K562 (cell line): ENCODE results near the gene SMIM41. TPM values are rescaled to one million over a fixed set of nuclear protein-coding genes. Genes with fewer than 3 reads are reported as not detected.

Experiments
- ATAC-seq: fragments of 200-7000 bp; cut with Tn5 transposase; 3 replicates; pipeline ENCODE4 v1.9.1; 2020; ENCODE audit warnings: moderate library complexity
- BruUV-seq: library from RNA; stranded (reverse); fragments of 400-500 nt; replicated peaks from 2 replicates; lab custom pipeline; 2021; lab: Mats Ljungman, UMichigan
- CTCF ChIA-PET: fragments of 300-600 bp; formaldehyde crosslinking; extraction: SDS; loops from one replicate; lab custom pipeline; 2021; ENCODE audit warnings: low intra/inter-chr PET ratio; lab: Yijun Ruan, JAX
- POLR2A ChIA-PET: fragments of 300-600, 350-650 bp; sonication (Branson Sonifier 250); formaldehyde crosslinking; extraction: SDS; loops from one replicate; lab custom pipeline; 2021; ENCODE audit warnings: antibody characterized with exemption, inconsistent platforms; lab: Yijun Ruan, JAX
- DNase-seq, 4 experiments: peaks; one replicate each; pipeline versions ENCODE4 v3.0.0 to v3.0.0-alpha.2; 2011 to 2018; ENCODE audit warnings: low spot score in 3 of 4, mixed read lengths in 3 of 4; ENCODE audit errors: extremely low read depth in 1 of 4
- FAIRE-seq: peaks from 2 replicates; lab custom pipeline; 2011; peaks lifted over from hg19 to GRCh38; lab: Jason Lieb, UNC
- H2AFZ ChIP-seq: 2 replicates; pipeline ENCODE4 v1.6.0; 2011; ENCODE audit warnings: low read depth, low read length, control low read depth, inconsistent platforms
- H3K27ac ChIP-seq: fragments of 200-600 bp; 3 replicates; pipeline ENCODE4 v1.8.0; 2011; ENCODE audit warnings: low read depth, mild to moderate bottlenecking, control low read depth, inconsistent platforms, low read length, moderate library complexity, mixed read lengths; ENCODE audit errors: extremely low read depth
- H3K27me3 ChIP-seq, 2 experiments: fragments of 300-600 bp in 1 of 2; 2 replicates in 1 of 2; 3 replicates in 1 of 2; pipeline versions ENCODE4 v1.6.0 to v1.8.0; 2011; ENCODE audit warnings: inconsistent platforms in 2 of 2, low read length in 2 of 2, mild to moderate bottlenecking in 1 of 2, mixed read lengths in 1 of 2, moderate library complexity in 1 of 2; ENCODE audit not compliant: control insufficient read depth in 2 of 2, insufficient read depth in 2 of 2
- H3K36me3 ChIP-seq: fragments of 300-600 bp; 3 replicates; pipeline ENCODE4 v1.8.0; 2011; ENCODE audit warnings: mild to moderate bottlenecking, low read length, inconsistent platforms; ENCODE audit not compliant: control insufficient read depth, insufficient read depth
- H3K4me1 ChIP-seq, 2 experiments: fragments of 200-600 bp in 1 of 2; replicated peaks in 1 of 2; 2 replicates in 1 of 2; 3 replicates in 1 of 2; pipeline versions ENCODE4 v1.5.1 to v1.8.0; 2011; ENCODE audit warnings: inconsistent platforms in 2 of 2, low read length in 2 of 2, mild to moderate bottlenecking in 1 of 2, mixed read lengths in 1 of 2, moderate library complexity in 1 of 2; ENCODE audit not compliant: control insufficient read depth in 2 of 2, insufficient read depth in 2 of 2
- H3K4me2 ChIP-seq: 2 replicates; pipeline ENCODE4 v1.6.1; 2011; ENCODE audit warnings: low read length, control low read depth, inconsistent platforms, mixed read lengths; ENCODE audit not compliant: insufficient read depth
- H3K4me3 ChIP-seq: fragments of 200-600 bp; sonication (generic), shearing (Covaris generic); 2 replicates; pipeline ENCODE4 v1.5.1; 2016; ENCODE audit warnings: control low read depth, inconsistent platforms
- H3K79me2 ChIP-seq: fragments of 200-600 bp; 3 replicates; pipeline ENCODE4 v1.8.0; 2011; ENCODE audit warnings: low read length, inconsistent platforms; ENCODE audit not compliant: control insufficient read depth, insufficient read depth
- H3K9ac ChIP-seq, 2 experiments: 2 replicates each; pipeline versions ENCODE4 v1.6.0 to v1.6.1; 2011; ENCODE audit warnings: low read depth in 2 of 2, low read length in 2 of 2, control low read depth in 1 of 2, inconsistent platforms in 1 of 2, mild to moderate bottlenecking in 1 of 2, mixed read lengths in 1 of 2; ENCODE audit not compliant: insufficient read depth in 1 of 2
- H3K9me1 ChIP-seq: one replicate; pipeline ENCODE4 v1.6.0; 2011; ENCODE audit warnings: inconsistent platforms, mild to moderate bottlenecking, low read length, moderate library complexity; ENCODE audit not compliant: control insufficient read depth, insufficient read depth
- H3K9me3 ChIP-seq: replicated peaks from 2 replicates; pipeline ENCODE4 v1.5.1; 2011; ENCODE audit warnings: low read depth, low read length, inconsistent platforms; ENCODE audit not compliant: control insufficient read depth, insufficient read depth
- H4K20me1 ChIP-seq: replicated peaks from 2 replicates; pipeline ENCODE4 v1.6.1; 2011; ENCODE audit warnings: low read length, inconsistent platforms, mixed read lengths; ENCODE audit not compliant: control insufficient read depth, insufficient read depth
- NFRKB ChIP-seq: fragments of 450-650 bp; IDR thresholded peaks from 2 replicates; pipeline ENCODE4 v1.6.1; 2016; ENCODE audit warnings: low read depth
- NR1H2 ChIP-seq: sonication (generic); formaldehyde crosslinking; IDR thresholded peaks from 2 replicates; pipeline ENCODE4 v1.4.0; 2020; ENCODE audit warnings: mild to moderate bottlenecking, missing genetic modification reagents
- POLR2AphosphoS2 ChIP-seq: IDR thresholded peaks from 2 replicates; pipeline ENCODE4 v1.6.1; 2012; ENCODE audit warnings: low read length, improper control_type of control experiment
- RAD51 ChIP-seq: fragments of 450-650 bp; IDR thresholded peaks from 2 replicates; pipeline ENCODE4 v1.7.1; 2016; ENCODE audit warnings: low read depth, mild to moderate bottlenecking, borderline replicate concordance
- SMAD1 ChIP-seq: fragments of 150-350 bp; IDR thresholded peaks from 2 replicates; pipeline ENCODE4 v1.6.1; 2014; ENCODE audit warnings: low read length, low read depth; ENCODE audit not compliant: partially characterized antibody
- TOE1 ChIP-seq, 2 experiments: fragments of 450-650 bp in 1 of 2; sonication (generic) in 1 of 2; formaldehyde crosslinking in 1 of 2; IDR thresholded peaks; 2 replicates each; pipeline versions ENCODE4 v1.7.1 to v1.8.0; 2016 to 2022; ENCODE audit warnings: borderline replicate concordance in 2 of 2, mild to moderate bottlenecking in 2 of 2, antibody characterized with exemption in 1 of 2, inconsistent platforms in 1 of 2, low read depth in 1 of 2, missing genetic modification reagents in 1 of 2, moderate library complexity in 1 of 2
- U2AF2 ChIP-seq: fragments of 200-400 bp; formaldehyde crosslinking; optimal IDR thresholded peaks from 2 replicates; pipeline ENCODE3; 2017; ENCODE audit warnings: low read depth, mild to moderate bottlenecking, low read length
- WGBS: fragments of 100-300 bp; shearing (Covaris generic); methylation state at CpG from one replicate; pipeline ENCODE4 v1.1.6; 2016; ENCODE audit warnings: low coverage, mixed read lengths; ENCODE audit not compliant: insufficient coverage; ENCODE audit errors: missing lambda C conversion rate; 5-methylcytosine and 5-hydroxymethylcytosine counted together
- in situ Hi-C: fragments of 300-500 bp; cut with MboI; formaldehyde crosslinking; loops from 4 replicates; pipeline ENCODE4 v1.15.0; 2018; ENCODE audit warnings: inconsistent platforms, mixed read lengths
- intact Hi-C: fragments of 100-400 bp; cut with micrococcal nuclease; formaldehyde crosslinking; loops from 2 replicates; pipeline ENCODE4 v1.14.2; 2022
- polyA plus RNA-seq, 8 experiments: library from polyadenylated mRNA; depleted of rRNA in 4 of 8; stranded (reverse) in 5 of 8; unstranded in 3 of 8; fragments of >200 nt; fragmentation: Nextera tagmentation in 2 of 8; fragmentation: Illumina TruSeq in 1 of 8; extraction: Ambion mirVana in 2 of 8; extraction: Trizol in 1 of 8; gene quantifications; 2 replicates each; pipeline versions ENCODE4 v1.2.1 to v1.2.3, GENCODE V29; 2011 to 2014; ENCODE audit warnings: inconsistent platforms in 1 of 8, missing spikeins in 1 of 8
- total RNA-seq, 7 experiments: library from RNA; depleted of rRNA in 6 of 7; stranded (reverse); fragments of >200 nt in 6 of 7; fragmentation: Illumina TruSeq in 2 of 7; extraction: Trizol in 2 of 7; gene quantifications; 2 replicates each; pipeline versions ENCODE4 v1.2.1 to v1.2.3, GENCODE V29; 2011 to 2021; ENCODE audit warnings: low replicate concordance in 1 of 7
- TF ChIP-seq, protein P1 (sequence below): fragments of 250-450 bp; sonication (Bioruptor Pico); IDR thresholded peaks from 2 replicates; pipeline ENCODE4 v1.4.0; 2020; ENCODE audit warnings: mild to moderate bottlenecking, moderate library complexity, borderline replicate concordance
- TF ChIP-seq, protein P2 (sequence below): fragments of 450-650 bp; formaldehyde crosslinking; IDR thresholded peaks from 2 replicates; pipeline ENCODE4 v1.4.0; 2020; ENCODE audit warnings: mild to moderate bottlenecking, mixed read lengths

SMIM41 gene
- total and polyA plus RNA-seq, 9 of the 15 experiments (the other 6 are each of a cell fraction or from before 2014, with no cell fraction given) = not detected

GRCh38 chr12:52122904-52123303 is 43.4 kb downstream of the SMIM41 start:
- Histone ChIP-seq H3K9me1 (peaks cover 2% of the 10 kb centered on the region), H3K4me2 (no peak overlapping the region), H3K36me3 (no peaks in the 10 kb centered on the region), H4K20me1 (no peaks in the 10 kb centered on the region; the same call in 1 of the 2 replicates), H3K4me1 (peaks cover 14% of the 10 kb centered on the region in 2 experiments; a peak in 3 of 5 replicates), H3K79me2 (no peaks in the 10 kb centered on the region), H3K27ac (no peak overlapping the region), H3K4me3 (no peak overlapping the region), H3K9ac (no peak overlapping the region), H3K9me3 (no peaks in the 10 kb centered on the region), H3K27me3 (peaks cover 22 to 65% of the 10 kb centered on the region in 2 experiments), H2AFZ (no peak overlapping the region)
- ChIA-PET CTCF (interaction anchor here (1.4 to 3.2 kb wide), 2 partner anchors 97 to 130 kb away, joined by 3 to 32 read pairs; no protein-coding TSS in a partner anchor), POLR2A (interaction anchor here (0.5 to 0.6 kb wide), 2 partner anchors 23 to 76 kb away, joined by 5 read pairs; no protein-coding TSS in a partner anchor)
- FAIRE-seq (no peak), DNase-seq (peak in 1 of 4 experiments; percentile 4), ATAC-seq (no peak)
- BruUV-seq = no TSS peak
- in situ Hi-C loops = loop anchor here (5.0 kb wide), 1 partner anchor 96 kb away; no protein-coding TSS in a partner anchor
- 11% methylated on average over 7 of the region's 7 CpGs for WGBS
- intact Hi-C loops = loop anchor here (5.0 kb wide), 1 partner anchor 41 kb away; no protein-coding TSS in a partner anchor
- no peak for TF ChIP-seq U2AF2
- TF ChIP-seq POLR2AphosphoS2 = no peak
- TF ChIP-seq, protein P1, sequence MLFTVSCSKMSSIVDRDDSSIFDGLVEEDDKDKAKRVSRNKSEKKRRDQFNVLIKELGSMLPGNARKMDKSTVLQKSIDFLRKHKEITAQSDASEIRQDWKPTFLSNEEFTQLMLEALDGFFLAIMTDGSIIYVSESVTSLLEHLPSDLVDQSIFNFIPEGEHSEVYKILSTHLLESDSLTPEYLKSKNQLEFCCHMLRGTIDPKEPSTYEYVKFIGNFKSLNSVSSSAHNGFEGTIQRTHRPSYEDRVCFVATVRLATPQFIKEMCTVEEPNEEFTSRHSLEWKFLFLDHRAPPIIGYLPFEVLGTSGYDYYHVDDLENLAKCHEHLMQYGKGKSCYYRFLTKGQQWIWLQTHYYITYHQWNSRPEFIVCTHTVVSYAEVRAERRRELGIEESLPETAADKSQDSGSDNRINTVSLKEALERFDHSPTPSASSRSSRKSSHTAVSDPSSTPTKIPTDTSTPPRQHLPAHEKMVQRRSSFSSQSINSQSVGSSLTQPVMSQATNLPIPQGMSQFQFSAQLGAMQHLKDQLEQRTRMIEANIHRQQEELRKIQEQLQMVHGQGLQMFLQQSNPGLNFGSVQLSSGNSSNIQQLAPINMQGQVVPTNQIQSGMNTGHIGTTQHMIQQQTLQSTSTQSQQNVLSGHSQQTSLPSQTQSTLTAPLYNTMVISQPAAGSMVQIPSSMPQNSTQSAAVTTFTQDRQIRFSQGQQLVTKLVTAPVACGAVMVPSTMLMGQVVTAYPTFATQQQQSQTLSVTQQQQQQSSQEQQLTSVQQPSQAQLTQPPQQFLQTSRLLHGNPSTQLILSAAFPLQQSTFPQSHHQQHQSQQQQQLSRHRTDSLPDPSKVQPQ (CRISPR knock-in tag) = no peak
- no peak for TF ChIP-seq RAD51
- TF ChIP-seq, protein P2, sequence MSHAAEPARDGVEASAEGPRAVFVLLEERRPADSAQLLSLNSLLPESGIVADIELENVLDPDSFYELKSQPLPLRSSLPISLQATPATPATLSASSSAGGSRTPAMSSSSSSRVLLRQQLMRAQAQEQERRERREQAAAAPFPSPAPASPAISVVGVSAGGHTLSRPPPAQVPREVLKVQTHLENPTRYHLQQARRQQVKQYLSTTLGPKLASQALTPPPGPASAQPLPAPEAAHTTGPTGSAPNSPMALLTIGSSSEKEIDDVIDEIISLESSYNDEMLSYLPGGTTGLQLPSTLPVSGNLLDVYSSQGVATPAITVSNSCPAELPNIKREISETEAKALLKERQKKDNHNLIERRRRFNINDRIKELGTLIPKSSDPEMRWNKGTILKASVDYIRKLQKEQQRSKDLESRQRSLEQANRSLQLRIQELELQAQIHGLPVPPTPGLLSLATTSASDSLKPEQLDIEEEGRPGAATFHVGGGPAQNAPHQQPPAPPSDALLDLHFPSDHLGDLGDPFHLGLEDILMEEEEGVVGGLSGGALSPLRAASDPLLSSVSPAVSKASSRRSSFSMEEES = no peak
- TF ChIP-seq SMAD1 = no peak
- TF ChIP-seq TOE1 (IDR thresholded peaks at IDR 0.05; ENCODE audit: borderline replicate concordance) = no peak
- no peak for TF ChIP-seq TOE1 (CRISPR knock-in tag; IDR thresholded peaks at IDR 0.05; ENCODE audit: borderline replicate concordance, low read depth)
- TF ChIP-seq NFRKB = no peak
- no peak for TF ChIP-seq NR1H2 (CRISPR knock-in tag)
